Middle frontal gyrus (tissue), 1 donor: ENCODE data around the gene PCSK1.
A peak's percentile ranks its signal among the peaks of the same experiment; 100 is the strongest.

ENCODE experiments used
- DNase-seq: peaks from one replicate; pipeline ENCODE4 v3.0.0-alpha.2; 2015; ENCODE audit warnings: low spot score; ENCODE audit errors: extremely low spot score

PCSK1 gene

GRCh38 chr5:96433066-96433447 is at the start of gene PCSK1:
PCSK1 (minus strand) TSS chr5:96433248; CDS start chr5:96433042, 206 bp downstream.
- DNase-seq: no peak

GRCh38 chr5:96481867-96482266 is 48.8 kb upstream of the PCSK1 start:
- DNase-seq: no peak

GRCh38 chr5:96481009-96481786 is 48.1 kb upstream of the PCSK1 start:
- peak; percentile 5 for DNase-seq

- DNase-seq: no peak
These were observed 45.9 kb upstream of the PCSK1 start for GRCh38 chr5:96478983-96479382.

GRCh38 chr5:96476654-96477053 is 43.6 kb upstream of the PCSK1 start:
- DNase-seq: no peak

- no peak for DNase-seq
These were observed 41.0 kb upstream of the PCSK1 start for GRCh38 chr5:96474073-96474472.

GRCh38 chr5:96473155-96473554 is 40.1 kb upstream of the PCSK1 start:
- no peak for DNase-seq

GRCh38 chr5:96470785-96471184 is 37.7 kb upstream of the PCSK1 start:
- DNase-seq: no peak

GRCh38 chr5:96468956-96469355 is 35.9 kb upstream of the PCSK1 start:
- DNase-seq: no peak

- DNase-seq: no peak
These were observed 30.0 kb upstream of the PCSK1 start for GRCh38 chr5:96463091-96463490.

- no peak for DNase-seq
These were observed 26.5 kb upstream of the PCSK1 start for GRCh38 chr5:96459313-96460121.

- DNase-seq: no peak
These were observed 25.1 kb upstream of the PCSK1 start for GRCh38 chr5:96458176-96458575.

GRCh38 chr5:96455789-96456188 is 22.7 kb upstream of the PCSK1 start:
- no peak for DNase-seq

- DNase-seq: no peak
These were observed 20.3 kb upstream of the PCSK1 start for GRCh38 chr5:96453394-96453793.

- no peak for DNase-seq
These were observed 14.9 kb upstream of the PCSK1 start for GRCh38 chr5:96447949-96448348.

- no peak for DNase-seq
These were observed 7.1 kb upstream of the PCSK1 start for GRCh38 chr5:96440185-96440538.

- no peak for DNase-seq
These were observed 6.6 kb upstream of the PCSK1 start for GRCh38 chr5:96439477-96440184.

GRCh38 chr5:96434201-96434645 is 1.2 kb upstream of the PCSK1 start:
- DNase-seq: no peak

GRCh38 chr5:96432216-96433065 is 607 bp downstream of the PCSK1 start:
- DNase-seq: no peak

GRCh38 chr5:96431376-96432187 is 1.5 kb downstream of the PCSK1 start:
- DNase-seq: peak; percentile 48
